Measurements from ENCODE around the gene KY.

DNA sequence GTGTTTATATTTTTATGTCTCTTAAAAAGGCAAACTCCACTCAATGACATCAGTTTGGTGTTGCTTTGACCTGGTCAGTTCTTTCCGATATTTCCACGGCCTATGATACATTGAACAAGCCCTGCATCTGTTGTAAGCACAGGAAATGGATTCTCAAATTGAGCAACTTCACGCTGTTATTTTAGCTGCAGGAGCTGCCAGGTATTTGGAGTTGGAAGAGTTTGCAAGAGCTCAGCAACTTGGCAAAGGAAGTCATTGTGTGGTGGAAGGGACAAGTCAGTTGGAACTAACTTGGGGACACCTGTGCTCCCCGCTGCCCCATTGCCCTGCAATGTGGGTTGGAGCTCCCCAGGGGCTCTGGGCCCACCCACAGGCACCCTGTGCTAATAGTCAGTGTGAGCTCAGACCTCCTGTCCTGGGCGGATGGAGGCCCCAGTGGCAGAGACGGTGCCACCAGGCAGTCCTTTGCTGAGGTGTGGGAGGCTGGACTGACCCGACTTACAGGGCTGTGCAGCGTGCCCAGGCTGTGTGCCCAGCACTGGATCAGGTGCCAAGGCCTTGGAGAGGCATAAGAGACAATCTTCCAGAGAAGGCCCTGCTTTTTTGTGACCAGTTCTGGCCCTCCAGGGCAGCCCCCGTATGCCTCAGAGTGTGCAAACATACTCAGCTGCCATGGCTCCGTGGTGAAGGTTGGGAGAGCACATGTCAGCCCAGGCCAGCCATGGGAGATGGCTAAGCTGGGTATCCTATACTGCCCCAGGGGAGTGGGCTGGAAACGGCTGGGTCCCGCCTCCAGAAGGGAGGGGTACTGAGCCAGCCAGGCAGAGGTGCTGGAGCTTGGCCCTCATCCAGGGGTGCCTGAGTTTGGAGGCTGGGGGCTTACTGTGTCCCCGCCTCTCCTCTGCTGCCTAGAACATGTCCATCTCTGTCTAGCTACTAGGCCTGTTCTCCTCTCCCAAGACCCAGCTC, 43.5 kb downstream of the KY start:
- TF ChIP-seq, protein P1, sequence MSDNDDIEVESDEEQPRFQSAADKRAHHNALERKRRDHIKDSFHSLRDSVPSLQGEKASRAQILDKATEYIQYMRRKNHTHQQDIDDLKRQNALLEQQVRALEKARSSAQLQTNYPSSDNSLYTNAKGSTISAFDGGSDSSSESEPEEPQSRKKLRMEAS (IDR thresholded peaks at IDR 0.05; ENCODE audit: low read depth, low read length) = no peak
- TF ChIP-seq, protein P2, sequence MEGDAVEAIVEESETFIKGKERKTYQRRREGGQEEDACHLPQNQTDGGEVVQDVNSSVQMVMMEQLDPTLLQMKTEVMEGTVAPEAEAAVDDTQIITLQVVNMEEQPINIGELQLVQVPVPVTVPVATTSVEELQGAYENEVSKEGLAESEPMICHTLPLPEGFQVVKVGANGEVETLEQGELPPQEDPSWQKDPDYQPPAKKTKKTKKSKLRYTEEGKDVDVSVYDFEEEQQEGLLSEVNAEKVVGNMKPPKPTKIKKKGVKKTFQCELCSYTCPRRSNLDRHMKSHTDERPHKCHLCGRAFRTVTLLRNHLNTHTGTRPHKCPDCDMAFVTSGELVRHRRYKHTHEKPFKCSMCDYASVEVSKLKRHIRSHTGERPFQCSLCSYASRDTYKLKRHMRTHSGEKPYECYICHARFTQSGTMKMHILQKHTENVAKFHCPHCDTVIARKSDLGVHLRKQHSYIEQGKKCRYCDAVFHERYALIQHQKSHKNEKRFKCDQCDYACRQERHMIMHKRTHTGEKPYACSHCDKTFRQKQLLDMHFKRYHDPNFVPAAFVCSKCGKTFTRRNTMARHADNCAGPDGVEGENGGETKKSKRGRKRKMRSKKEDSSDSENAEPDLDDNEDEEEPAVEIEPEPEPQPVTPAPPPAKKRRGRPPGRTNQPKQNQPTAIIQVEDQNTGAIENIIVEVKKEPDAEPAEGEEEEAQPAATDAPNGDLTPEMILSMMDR (IDR thresholded peaks at IDR 0.05; ENCODE audit: low read depth, low read length) = no peak
- TF ChIP-seq POLR2A (IDR thresholded peaks at IDR 0.05; ENCODE audit: extremely low read depth, insufficient read length) = no peak
- TF ChIP-seq MYC (IDR thresholded peaks at IDR 0.05; ENCODE audit: low read depth, low read length) = no peak
